Midbrain (tissue), 1 donor: Measurements from ENCODE around the gene DLG3.

Source experiments
- DNase-seq: peaks from one replicate; lab custom pipeline; 2025; lab: John Stamatoyannopoulos, UW

Gene DLG3

DNA sequence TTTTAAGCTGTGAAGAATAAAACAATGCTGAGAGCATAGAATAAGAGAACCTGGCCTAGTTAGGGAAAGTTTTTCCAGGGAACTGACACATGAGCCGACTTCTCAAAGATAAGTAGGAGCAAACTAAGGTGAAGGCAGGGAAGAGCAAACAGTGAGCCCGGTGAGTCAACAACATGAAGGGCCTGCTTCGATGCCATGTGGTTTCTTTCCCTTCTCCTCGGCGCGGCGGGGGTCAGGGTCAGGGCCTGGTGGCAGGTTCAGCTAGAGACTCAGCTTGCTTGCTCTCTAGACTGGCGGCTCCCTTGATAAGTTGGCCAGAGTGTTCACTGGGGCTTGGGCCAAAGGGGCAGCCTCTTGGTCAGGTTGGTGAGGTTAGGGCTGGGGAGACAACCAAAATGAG, 81.1 kb downstream of the DLG3 start:
- no peak for DNase-seq

DNA sequence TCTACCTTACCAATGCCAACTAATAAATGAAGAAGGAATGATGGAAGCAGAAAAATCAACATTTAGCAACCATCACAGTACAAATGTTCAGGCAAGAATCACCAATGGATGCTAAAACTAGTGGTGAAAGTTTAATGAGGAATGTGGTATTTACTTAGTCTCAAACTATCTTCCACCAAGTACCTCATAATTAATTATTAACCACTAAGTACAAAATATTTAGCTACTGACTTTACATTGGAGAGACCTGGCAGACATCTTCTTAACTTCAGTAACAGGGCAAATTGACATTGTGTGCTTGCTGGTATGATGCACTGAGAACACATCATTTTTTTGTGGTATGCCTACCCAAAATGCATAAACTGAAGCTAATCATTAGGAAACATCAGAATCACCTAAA, 82.4 kb downstream of the DLG3 start:
- no peak for DNase-seq

GRCh38 chrX:70527610-70528345, 83.1 kb downstream of the DLG3 start:
- DNase-seq: no peak

GRCh38 chrX:70535198-70535597, 90.6 kb downstream of the DLG3 start:
- no peak for DNase-seq

DNA sequence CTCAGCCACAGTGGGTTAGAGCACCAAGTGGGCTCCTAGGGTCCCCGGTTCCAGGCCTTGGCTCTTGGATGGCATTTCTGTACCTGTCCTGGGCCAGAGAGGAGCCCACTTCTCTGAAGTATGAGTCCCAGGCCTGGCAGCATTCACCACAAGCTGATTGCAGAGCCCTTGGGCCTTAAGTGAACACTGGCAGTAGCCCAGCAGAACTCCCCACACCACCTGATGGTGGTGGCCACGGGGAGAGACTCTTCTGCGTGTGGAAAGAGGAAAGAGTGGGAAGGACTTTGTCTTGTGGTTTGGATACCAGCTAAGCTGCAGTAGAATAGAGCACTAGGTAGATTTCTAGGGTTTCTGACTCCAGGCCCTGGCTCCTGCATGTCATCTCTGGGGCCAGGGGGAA, 104.8 kb downstream of the DLG3 start:
- no peak for DNase-seq

- no peak for DNase-seq
Observed at GRCh38 chrX:70552130-70552704, 107.6 kb downstream of the DLG3 start.

DNA sequence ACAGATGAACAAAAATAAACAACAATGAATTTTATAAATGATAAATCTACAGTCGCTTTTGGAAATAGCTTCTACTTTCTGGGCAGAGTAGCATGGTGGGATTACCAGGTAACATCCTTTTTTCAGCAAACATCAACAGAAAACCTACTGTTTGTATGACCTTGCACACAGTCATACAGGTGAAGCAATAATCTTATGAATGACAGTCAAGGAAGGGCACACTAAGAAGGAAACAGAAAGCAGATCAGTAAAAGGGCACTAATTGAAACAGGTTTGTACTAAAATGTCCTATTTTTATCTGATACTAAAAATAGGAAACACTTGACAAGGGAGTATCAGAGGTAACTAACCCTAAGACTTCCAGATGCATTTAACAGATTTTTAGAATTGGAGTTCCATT, 108.9 kb downstream of the DLG3 start:
- DNase-seq: no peak

DNA sequence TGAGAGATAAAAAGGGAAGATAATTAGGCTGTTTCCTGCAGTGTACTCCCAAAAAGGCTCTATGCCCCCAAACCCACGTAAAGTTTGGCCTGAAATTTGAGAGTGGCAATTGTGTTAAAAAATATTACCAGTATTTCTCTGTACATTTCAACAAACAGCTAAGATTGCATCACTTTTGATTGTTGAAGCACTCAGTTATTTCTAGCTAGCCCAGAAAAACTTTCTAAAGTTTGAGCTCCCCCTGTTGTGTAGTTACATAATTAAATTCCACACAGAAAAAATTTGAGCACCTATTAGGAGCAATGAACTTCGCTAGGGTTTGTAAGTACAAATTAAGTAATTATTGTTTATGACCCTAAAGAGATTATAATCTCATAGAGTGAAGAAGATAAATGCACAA, 109.4 kb downstream of the DLG3 start:
- DNase-seq: no peak

GRCh38 chrX:70554523-70554922, 109.9 kb downstream of the DLG3 start:
- no peak for DNase-seq

GRCh38 chrX:70554948-70555347, 110.3 kb downstream of the DLG3 start:
- DNase-seq: no peak
